ENCODE measurements around the gene TNFAIP2.

TNFAIP2 gene

GRCh38 chr14:103096387-103096786 is 26.9 kb upstream of the TNFAIP2 start:
- Histone ChIP-seq H3F3A (ENCODE audit: insufficient read depth, low read length) (no peaks in the 10 kb centered on the region; the same call in 1 of the 2 replicates), H3K4me1 (ENCODE audit: low read length) (0 out of 2 replicates have a peak, but pooled peaks cover 5% of the 10 kb centered on the region), H2AFZ (ENCODE audit: low read length) (no peak overlapping the region), H3K79me2 (ENCODE audit: low read length) (no peaks in the 10 kb centered on the region), H3K27ac (ENCODE audit: low read length) (no peak overlapping the region), H3K27me3 (replicated peaks; ENCODE audit: insufficient read depth, low read length) (no peaks in the 10 kb centered on the region), H3K9me3 (replicated peaks; ENCODE audit: insufficient read depth, low read length) (no peaks in the 10 kb centered on the region), H4K20me1 (ENCODE audit: insufficient read depth, low read length) (no peaks in the 10 kb centered on the region), H3K9me2 (replicated peaks; ENCODE audit: insufficient read depth, low read length) (no peaks in the 10 kb centered on the region), H3K4me2 (ENCODE audit: low read depth, low read length) (no peak overlapping the region), H3K36me3 (replicated peaks; ENCODE audit: insufficient read depth, low read length) (no peaks in the 10 kb centered on the region), H3K9ac (ENCODE audit: low read length) (no peak overlapping the region), H3K4me3 (ENCODE audit: low read length) (no peak overlapping the region)
- DNase-seq, result no peak
- TF ChIP-seq EZH2 (optimal IDR thresholded peaks at IDR 0.05; ENCODE audit: low read depth, low read length), result no peak
- TF ChIP-seq EZH2phosphoT487 (IDR thresholded peaks at IDR 0.05; ENCODE audit: low read length), result no peak
- TF ChIP-seq CTCF (IDR thresholded peaks at IDR 0.05; ENCODE audit: low read length), result no peak

- no peak overlapping the region for H3K27ac ChIP-seq (ENCODE audit: low read length)
- H3K27me3 ChIP-seq (replicated peaks; ENCODE audit: insufficient read depth, low read length), result no peaks in the 10 kb centered on the region
- no peaks in the 10 kb centered on the region for H4K20me1 ChIP-seq (ENCODE audit: insufficient read depth, low read length)
- H3K4me1 ChIP-seq (ENCODE audit: low read length), result 0 out of 2 replicates have a peak, but pooled peaks cover 5% of the 10 kb centered on the region
- no peak for DNase-seq
- no peaks in the 10 kb centered on the region for H3K36me3 ChIP-seq (replicated peaks; ENCODE audit: insufficient read depth, low read length)
- H2AFZ ChIP-seq (ENCODE audit: low read length), result no peak overlapping the region
- no peaks in the 10 kb centered on the region for H3K79me2 ChIP-seq (ENCODE audit: low read length)
- no peak overlapping the region for H3K4me2 ChIP-seq (ENCODE audit: low read depth, low read length)
- no peak for TF ChIP-seq CTCF (IDR thresholded peaks at IDR 0.05; ENCODE audit: low read length)
- H3F3A ChIP-seq (ENCODE audit: insufficient read depth, low read length), result no peaks in the 10 kb centered on the region; the same call in 1 of the 2 replicates
- H3K4me3 ChIP-seq (ENCODE audit: low read length), result no peak overlapping the region
- H3K9me3 ChIP-seq (replicated peaks; ENCODE audit: insufficient read depth, low read length), result no peaks in the 10 kb centered on the region
- H3K9ac ChIP-seq (ENCODE audit: low read length), result no peak overlapping the region
- no peaks in the 10 kb centered on the region for H3K9me2 ChIP-seq (replicated peaks; ENCODE audit: insufficient read depth, low read length)
Measured at GRCh38 chr14:103097244-103097993, 25.8 kb upstream of the TNFAIP2 start.

DNA sequence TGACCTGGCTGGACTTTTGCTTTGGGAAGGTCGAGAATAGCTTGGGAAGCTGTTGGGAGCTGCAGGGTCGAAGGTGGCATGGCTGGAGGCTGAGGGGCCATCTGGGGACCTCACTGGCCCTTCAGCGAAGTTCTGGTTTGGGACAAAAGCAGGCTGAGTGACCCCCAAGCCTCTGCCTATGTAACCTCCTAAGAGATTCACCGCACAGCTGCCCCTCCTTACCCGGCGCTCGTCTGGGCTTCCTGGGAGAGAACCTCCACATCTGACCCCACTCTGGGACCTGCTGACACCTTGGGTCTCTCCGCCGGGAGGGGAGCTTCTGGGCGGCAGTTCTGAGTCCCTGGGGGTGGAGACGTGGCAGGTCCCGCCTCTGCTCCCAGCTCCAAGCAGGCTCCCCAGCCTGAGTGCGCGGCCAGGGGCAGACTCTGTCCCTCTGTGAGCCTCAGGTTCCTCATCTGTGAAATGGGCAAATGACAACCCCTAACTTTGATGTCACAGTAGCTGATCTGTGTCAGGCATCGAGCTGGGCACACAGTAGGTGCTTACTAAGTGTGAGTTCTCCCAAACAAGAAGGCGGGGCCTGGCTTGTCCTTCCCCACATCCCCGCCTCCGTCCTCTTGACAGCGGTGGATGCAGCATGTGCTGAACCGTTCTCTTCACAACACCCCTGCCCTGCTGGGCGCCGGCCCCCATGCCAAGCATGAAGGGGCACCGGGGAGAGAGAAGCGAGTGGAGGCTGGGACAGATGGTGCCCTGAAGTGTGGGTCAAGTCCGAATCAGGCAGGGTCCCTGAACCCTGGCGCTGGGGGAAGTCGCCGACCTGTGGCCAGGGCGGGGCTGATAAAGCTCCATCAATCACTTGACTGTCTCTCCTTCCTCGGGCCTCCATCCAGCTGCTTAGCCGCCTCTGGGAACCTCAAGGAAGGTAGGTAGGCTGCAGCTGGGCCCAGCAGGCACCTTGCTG is 25.0 kb upstream of the TNFAIP2 start:
- Histone ChIP-seq H3K27me3 (replicated peaks; ENCODE audit: insufficient read depth, low read length) (no peaks in the 10 kb centered on the region), H3K4me3 (ENCODE audit: low read length) (no peak overlapping the region), H3K36me3 (replicated peaks; ENCODE audit: insufficient read depth, low read length) (no peaks in the 10 kb centered on the region), H3K9ac (ENCODE audit: low read length) (no peak overlapping the region), H3K9me3 (replicated peaks; ENCODE audit: insufficient read depth, low read length) (no peaks in the 10 kb centered on the region), H3K9me2 (replicated peaks; ENCODE audit: insufficient read depth, low read length) (no peaks in the 10 kb centered on the region), H4K20me1 (ENCODE audit: insufficient read depth, low read length) (no peaks in the 10 kb centered on the region), H3K4me1 (ENCODE audit: low read length) (0 out of 2 replicates have a peak, but pooled peaks cover 5% of the 10 kb centered on the region), H3K4me2 (ENCODE audit: low read depth, low read length) (no peak overlapping the region), H3F3A (ENCODE audit: insufficient read depth, low read length) (no peaks in the 10 kb centered on the region; the same call in 1 of the 2 replicates), H3K27ac (ENCODE audit: low read length) (no peak overlapping the region), H2AFZ (ENCODE audit: low read length) (no peak overlapping the region), H3K79me2 (ENCODE audit: low read length) (no peaks in the 10 kb centered on the region)
- TF ChIP-seq EZH2phosphoT487 (IDR thresholded peaks at IDR 0.05; ENCODE audit: low read length) (no peak), EZH2 (optimal IDR thresholded peaks at IDR 0.05; ENCODE audit: low read depth, low read length) (no peak), CTCF (IDR thresholded peaks at IDR 0.05; ENCODE audit: low read length) (no peak)
- DNase-seq, result no peak
